ENCODE results near the gene BAX.

Gene BAX

GRCh38 chr19:48966541-48967345, 12.1 kb downstream of the BAX start:
- peak; percentile 40 for DNase-seq (ENCODE audit: low read depth)
- H3K4me3 ChIP-seq (replicated peaks; ENCODE audit: low read depth, low read length), result peak overlapping the region; percentile 99
- TF ChIP-seq, protein P1, sequence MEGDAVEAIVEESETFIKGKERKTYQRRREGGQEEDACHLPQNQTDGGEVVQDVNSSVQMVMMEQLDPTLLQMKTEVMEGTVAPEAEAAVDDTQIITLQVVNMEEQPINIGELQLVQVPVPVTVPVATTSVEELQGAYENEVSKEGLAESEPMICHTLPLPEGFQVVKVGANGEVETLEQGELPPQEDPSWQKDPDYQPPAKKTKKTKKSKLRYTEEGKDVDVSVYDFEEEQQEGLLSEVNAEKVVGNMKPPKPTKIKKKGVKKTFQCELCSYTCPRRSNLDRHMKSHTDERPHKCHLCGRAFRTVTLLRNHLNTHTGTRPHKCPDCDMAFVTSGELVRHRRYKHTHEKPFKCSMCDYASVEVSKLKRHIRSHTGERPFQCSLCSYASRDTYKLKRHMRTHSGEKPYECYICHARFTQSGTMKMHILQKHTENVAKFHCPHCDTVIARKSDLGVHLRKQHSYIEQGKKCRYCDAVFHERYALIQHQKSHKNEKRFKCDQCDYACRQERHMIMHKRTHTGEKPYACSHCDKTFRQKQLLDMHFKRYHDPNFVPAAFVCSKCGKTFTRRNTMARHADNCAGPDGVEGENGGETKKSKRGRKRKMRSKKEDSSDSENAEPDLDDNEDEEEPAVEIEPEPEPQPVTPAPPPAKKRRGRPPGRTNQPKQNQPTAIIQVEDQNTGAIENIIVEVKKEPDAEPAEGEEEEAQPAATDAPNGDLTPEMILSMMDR (IDR thresholded peaks at IDR 0.05; ENCODE audit: low read length, missing control alignments), result no peak

- TF ChIP-seq, protein P1 (IDR thresholded peaks at IDR 0.05; ENCODE audit: low read length, missing control alignments), result no peak
- peak; percentile 90 for DNase-seq (ENCODE audit: low read depth)
- H3K4me3 ChIP-seq (replicated peaks; ENCODE audit: low read depth, low read length), result peak overlapping the region; percentile 99
These were observed 12.9 kb downstream of the BAX start for GRCh38 chr19:48967346-48968178.

DNA sequence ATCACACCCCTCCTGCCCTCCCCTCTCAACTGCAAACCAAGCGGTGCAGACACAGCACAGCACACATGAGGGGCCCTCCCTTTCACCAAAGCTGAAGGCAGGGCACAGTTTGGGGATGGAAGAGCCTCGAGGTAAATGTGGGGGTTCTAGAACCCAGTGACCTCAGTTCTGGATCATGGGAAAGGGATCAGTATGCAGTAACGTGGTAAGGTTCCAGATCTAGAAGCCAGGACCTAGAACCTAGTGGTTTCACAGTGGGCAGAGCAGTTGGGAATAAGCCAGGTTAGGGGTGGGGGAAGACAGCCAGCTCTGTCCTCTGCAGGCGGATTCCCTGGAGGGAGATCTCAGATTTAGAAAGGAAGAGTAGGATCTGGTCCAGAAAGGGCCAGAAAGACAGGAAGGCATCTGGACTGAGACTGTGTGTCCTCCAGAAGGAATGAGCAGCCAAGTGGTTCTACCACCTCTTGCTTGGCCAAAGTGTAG, 13.5 kb downstream of the BAX start:
- TF ChIP-seq, protein P1 (IDR thresholded peaks at IDR 0.05; ENCODE audit: low read length, missing control alignments), result no peak
- peak; percentile 76 for DNase-seq (ENCODE audit: low read depth)
- H3K4me3 ChIP-seq (replicated peaks; ENCODE audit: low read depth, low read length), result peak overlapping the region; percentile 99

GRCh38 chr19:48968813-48969218, 14.1 kb downstream of the BAX start:
- TF ChIP-seq, protein P1 (IDR thresholded peaks at IDR 0.05; ENCODE audit: low read length, missing control alignments), result no peak
- no peak for DNase-seq (ENCODE audit: low read depth)
- no peak overlapping the region for H3K4me3 ChIP-seq (replicated peaks; ENCODE audit: low read depth, low read length)

- no peak overlapping the region for H3K4me3 ChIP-seq (replicated peaks; ENCODE audit: low read depth, low read length)
- TF ChIP-seq, protein P1 (IDR thresholded peaks at IDR 0.05; ENCODE audit: low read length, missing control alignments), result no peak
- no peak for DNase-seq (ENCODE audit: low read depth)
These were observed 14.8 kb downstream of the BAX start for GRCh38 chr19:48969276-48970138.

DNA sequence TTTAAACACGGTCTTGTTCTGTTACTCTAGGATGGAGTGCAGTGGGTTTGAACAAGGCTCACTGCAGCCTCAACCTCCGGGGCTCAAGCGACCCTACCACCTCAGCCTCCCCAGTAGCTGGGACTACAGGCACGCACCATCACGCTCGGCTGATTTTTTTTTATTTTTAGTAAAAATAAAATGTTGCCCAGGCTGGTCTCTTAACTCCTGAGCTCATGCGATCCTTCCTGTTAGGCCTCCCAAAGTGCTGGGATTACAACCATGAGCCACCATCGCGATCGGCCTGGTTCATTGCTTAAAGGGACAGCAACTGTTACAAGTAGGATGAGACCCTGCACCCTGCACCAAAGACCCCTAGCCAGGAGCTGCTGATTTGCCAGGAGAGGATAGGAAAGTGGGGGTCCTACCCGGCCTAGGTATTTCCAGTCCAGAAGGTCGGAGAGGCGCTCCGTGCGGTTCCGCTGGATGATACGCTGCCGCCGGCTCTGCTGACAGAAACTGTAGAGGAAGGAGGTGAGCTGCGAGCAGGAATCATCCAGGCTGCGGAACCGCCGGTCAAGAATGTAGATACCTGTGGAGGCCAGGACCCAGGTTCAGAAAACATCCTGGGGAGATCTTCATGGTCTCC, 15.6 kb downstream of the BAX start:
- no peak overlapping the region for H3K4me3 ChIP-seq (replicated peaks; ENCODE audit: low read depth, low read length)
- no peak for DNase-seq (ENCODE audit: low read depth)
- TF ChIP-seq, protein P1 (IDR thresholded peaks at IDR 0.05; ENCODE audit: low read length, missing control alignments), result no peak

Measured in fibroblast of pulmonary artery (primary cell).